ENCODE results near the gene SGIP1.

The SGIP1 gene

GRCh38 chr1:66533804-66534740, at the start of gene SGIP1:
TSS of gene SGIP1 (plus strand) at chr1:66534153. CDS start at chr1:66534359, 206 bp downstream.
- H3K4me1 ChIP-seq (ENCODE audit: low read depth, poor library complexity, severe bottlenecking): peaks cover 6% of the 10 kb centered on the region
- no peak within 1 kb of the TSS for H3K4me2 ChIP-seq
- no peaks in the 10 kb centered on the region for H3K36me3 ChIP-seq (ENCODE audit: insufficient read depth)
- H3K4me3 ChIP-seq (IDR thresholded peaks at IDR 0.05; ENCODE audit: insufficient read depth, low read depth, low read length): no peak within 1 kb of the TSS
- no peak within 1 kb of the TSS for H3K27ac ChIP-seq
- H3K79me2 ChIP-seq (ENCODE audit: insufficient read depth, low read depth): no peaks in the 10 kb centered on the region
- H3K27me3 ChIP-seq (ENCODE audit: insufficient read depth, low read depth): no peaks in the 10 kb centered on the region
- no peaks in the 10 kb centered on the region for H4K20me1 ChIP-seq (ENCODE audit: insufficient read depth)
- no peak within 1 kb of the TSS for H2AFZ ChIP-seq (ENCODE audit: low read depth)
- no peak within 1 kb of the TSS for H3K9ac ChIP-seq
- no peak for TF ChIP-seq CTCF (conservative IDR thresholded peaks at IDR 0.05; ENCODE audit: low read depth, low read length)

DNA sequence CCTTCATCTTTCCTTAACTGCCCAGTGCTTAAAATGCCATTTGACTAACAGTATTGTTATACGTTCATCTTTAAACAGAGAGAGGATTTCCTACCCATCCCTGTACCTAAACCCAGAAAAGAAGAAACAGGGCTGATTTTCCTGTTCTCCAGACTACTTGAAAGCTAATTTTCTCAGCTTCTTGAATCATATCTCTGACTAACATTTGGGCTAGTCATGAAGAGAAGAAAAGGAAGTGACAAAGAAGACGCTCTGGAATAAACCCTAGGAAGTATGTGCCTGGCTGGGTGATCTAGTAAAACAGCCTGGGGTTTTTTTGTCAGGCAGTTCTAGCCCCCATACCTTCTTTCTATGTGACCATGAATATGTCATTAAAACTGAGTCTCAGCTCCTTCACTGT, 44.8 kb upstream of the SGIP1 start:
- no peak overlapping the region for H2AFZ ChIP-seq (ENCODE audit: low read depth)

DNA sequence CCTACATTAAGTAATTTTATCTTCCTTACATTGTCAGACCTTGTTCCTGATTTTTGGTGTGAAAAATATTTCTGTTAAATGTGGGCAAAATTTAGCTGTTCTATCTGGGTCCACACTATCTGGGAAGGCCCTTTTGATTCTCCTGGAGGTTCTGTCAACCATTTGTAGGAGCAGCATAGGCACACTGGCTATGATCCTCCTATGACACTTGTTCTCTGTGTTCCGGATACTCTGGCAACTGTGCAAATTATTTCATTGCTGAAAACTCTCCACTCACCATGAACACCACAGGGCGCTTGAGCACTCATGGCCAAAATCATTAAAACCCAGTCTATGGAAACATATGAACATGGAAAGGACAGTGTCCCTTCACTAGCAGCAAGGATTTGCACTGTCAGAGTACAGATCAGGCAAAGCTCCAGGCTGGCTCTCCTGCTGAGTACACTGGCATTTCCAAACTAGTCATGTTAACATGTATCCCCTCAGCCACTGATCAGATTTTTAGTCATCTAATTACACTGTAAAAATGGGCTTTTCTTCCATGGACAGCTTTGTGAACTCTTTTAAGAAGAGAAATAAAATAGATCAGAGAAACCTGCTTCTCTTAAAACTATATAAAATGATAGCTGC, 43.9 kb upstream of the SGIP1 start:
- H3K4me3 ChIP-seq (IDR thresholded peaks at IDR 0.05; ENCODE audit: insufficient read depth, low read depth, low read length): no peak overlapping the region
- H3K27ac ChIP-seq: no peak overlapping the region
- H4K20me1 ChIP-seq (ENCODE audit: insufficient read depth): no peaks in the 10 kb centered on the region
- no peaks in the 10 kb centered on the region for H3K4me1 ChIP-seq (ENCODE audit: low read depth, poor library complexity, severe bottlenecking)
- H3K27me3 ChIP-seq (ENCODE audit: insufficient read depth, low read depth): no peaks in the 10 kb centered on the region
- H3K9ac ChIP-seq: no peak overlapping the region
- H2AFZ ChIP-seq (ENCODE audit: low read depth): no peak overlapping the region
- TF ChIP-seq CTCF (conservative IDR thresholded peaks at IDR 0.05; ENCODE audit: low read depth, low read length): no peak
- H3K36me3 ChIP-seq (ENCODE audit: insufficient read depth): no peaks in the 10 kb centered on the region
- H3K4me2 ChIP-seq: no peak overlapping the region
- no peaks in the 10 kb centered on the region for H3K79me2 ChIP-seq (ENCODE audit: insufficient read depth, low read depth)

More for the DNA sequence above, 44.8 kb upstream of the SGIP1 start:
- Histone ChIP-seq H4K20me1 (ENCODE audit: insufficient read depth) (no peaks in the 10 kb centered on the region), H3K79me2 (ENCODE audit: insufficient read depth, low read depth) (no peaks in the 10 kb centered on the region), H3K27ac (no peak overlapping the region), H3K27me3 (ENCODE audit: insufficient read depth, low read depth) (no peaks in the 10 kb centered on the region), H3K4me1 (ENCODE audit: low read depth, poor library complexity, severe bottlenecking) (no peaks in the 10 kb centered on the region), H3K9ac (no peak overlapping the region), H3K4me3 (IDR thresholded peaks at IDR 0.05; ENCODE audit: insufficient read depth, low read depth, low read length) (no peak overlapping the region), H3K4me2 (no peak overlapping the region), H3K36me3 (ENCODE audit: insufficient read depth) (no peaks in the 10 kb centered on the region)
- no peak for TF ChIP-seq CTCF (conservative IDR thresholded peaks at IDR 0.05; ENCODE audit: low read depth, low read length)

DNA sequence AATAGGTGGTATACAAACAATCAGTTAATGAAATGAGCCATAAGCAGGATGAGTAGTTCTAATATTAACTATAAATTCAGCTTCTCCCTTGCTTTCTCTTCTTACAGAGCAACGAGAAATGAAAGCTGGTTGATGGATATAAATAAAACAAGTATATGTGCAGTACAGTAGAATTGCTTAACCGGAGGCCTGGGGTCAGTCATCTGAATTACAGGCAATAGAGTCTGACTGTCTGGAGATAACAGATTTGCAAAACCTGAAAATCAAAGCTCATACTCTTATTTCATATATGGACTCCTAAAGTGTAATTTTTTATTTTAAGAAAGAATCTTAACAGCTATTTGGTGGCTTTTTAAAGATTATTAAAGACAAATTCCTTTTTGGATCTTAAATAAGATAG, 43.1 kb upstream of the SGIP1 start:
- no peaks in the 10 kb centered on the region for H3K36me3 ChIP-seq (ENCODE audit: insufficient read depth)
- no peak overlapping the region for H2AFZ ChIP-seq (ENCODE audit: low read depth)
- TF ChIP-seq CTCF (conservative IDR thresholded peaks at IDR 0.05; ENCODE audit: low read depth, low read length): no peak
- no peaks in the 10 kb centered on the region for H4K20me1 ChIP-seq (ENCODE audit: insufficient read depth)
- no peaks in the 10 kb centered on the region for H3K4me1 ChIP-seq (ENCODE audit: low read depth, poor library complexity, severe bottlenecking)
- no peaks in the 10 kb centered on the region for H3K79me2 ChIP-seq (ENCODE audit: insufficient read depth, low read depth)
- no peaks in the 10 kb centered on the region for H3K27me3 ChIP-seq (ENCODE audit: insufficient read depth, low read depth)
- no peak overlapping the region for H3K9ac ChIP-seq
- no peak overlapping the region for H3K4me3 ChIP-seq (IDR thresholded peaks at IDR 0.05; ENCODE audit: insufficient read depth, low read depth, low read length)
- H3K4me2 ChIP-seq: no peak overlapping the region
- H3K27ac ChIP-seq: no peak overlapping the region
